SIG-M5 (cell line): ENCODE measurements around the gene SEC24C.
"Not testable (repeated sequence)": the region's sequence is repeated elsewhere in the genome, so short reads cannot be mapped to it uniquely, and the experiment has no call there.

Experiments used
- DNase-seq: peaks from one replicate; lab custom pipeline; 2025; lab: John Stamatoyannopoulos, UW

The SEC24C gene

DNA sequence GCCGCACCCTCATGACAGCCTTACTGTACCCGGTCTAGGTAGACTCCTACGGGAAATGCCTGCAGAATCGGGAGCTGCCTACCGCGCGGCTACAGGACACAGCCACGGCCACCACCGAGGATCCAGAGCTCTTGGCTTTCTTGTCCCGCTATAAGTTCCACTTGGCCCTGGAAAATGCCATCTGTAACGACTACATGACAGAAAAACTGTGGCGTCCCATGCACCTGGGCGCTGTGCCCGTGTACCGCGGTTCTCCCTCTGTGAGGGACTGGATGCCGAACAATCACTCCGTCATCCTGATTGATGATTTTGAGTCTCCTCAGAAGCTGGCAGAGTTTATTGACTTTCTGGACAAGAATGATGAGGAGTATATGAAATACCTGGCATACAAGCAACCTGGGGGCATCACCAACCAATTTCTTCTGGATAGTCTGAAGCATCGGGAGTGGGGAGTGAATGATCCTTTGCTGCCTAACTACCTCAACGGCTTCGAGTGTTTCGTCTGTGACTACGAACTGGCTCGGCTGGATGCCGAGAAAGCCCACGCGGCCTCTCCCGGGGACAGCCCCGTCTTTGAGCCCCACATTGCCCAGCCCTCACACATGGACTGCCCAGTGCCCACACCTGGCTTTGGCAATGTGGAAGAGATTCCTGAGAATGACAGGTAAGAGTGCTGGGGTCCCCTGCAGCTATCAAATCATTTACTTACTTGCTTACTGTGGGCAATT, 29.1 kb downstream of the SEC24C start:
- no peak for DNase-seq

- no peak for DNase-seq
Measured at GRCh38 chr10:73774637-73775036, 30.5 kb downstream of the SEC24C start.

DNA sequence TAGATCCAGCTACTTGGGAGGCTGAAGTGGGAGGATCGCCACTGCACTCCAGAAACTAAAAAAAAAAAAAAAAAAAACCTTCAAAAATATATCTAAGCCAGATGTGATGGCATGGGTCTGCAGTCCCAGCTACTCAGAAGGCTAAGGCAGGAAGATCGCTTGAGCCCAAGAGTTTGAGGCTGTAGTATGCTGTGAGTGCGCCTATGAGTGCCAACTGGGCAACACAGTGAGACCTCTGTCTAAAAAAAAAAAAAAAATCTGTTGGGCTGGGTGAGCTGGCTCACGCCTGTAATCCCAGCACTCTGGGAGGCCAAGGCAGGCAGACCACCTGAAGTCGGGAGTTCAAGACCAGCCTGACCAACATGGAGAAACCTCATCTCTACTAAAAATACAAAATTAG, 34.8 kb downstream of the SEC24C start:
- no peak for DNase-seq

- DNase-seq: no peak
Measured at GRCh38 chr10:73779539-73780197, 35.5 kb downstream of the SEC24C start.

GRCh38 chr10:73780301-73780700, 36.1 kb downstream of the SEC24C start:
- no peak for DNase-seq

GRCh38 chr10:73780966-73781365, 36.8 kb downstream of the SEC24C start:
- DNase-seq: no peak

DNA sequence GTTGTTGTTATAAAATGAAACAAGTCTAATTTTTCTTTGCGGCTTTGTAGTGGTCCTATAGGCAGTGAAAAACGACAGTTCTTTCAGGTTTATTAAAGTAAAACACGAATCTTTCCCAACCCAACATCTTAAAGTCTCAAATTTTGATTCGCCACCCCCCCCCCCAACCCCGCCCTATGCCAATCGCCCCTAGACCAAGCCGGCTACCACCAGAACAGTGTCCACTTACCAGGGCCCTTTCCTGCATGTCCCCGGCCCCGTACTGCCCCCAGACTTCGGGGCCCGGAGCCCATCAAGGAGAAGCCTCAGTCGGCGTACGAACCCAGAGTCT, 37.3 kb downstream of the SEC24C start:
- no peak for DNase-seq

- DNase-seq: no peak
Measured at GRCh38 chr10:73781879-73782748, 37.9 kb downstream of the SEC24C start, which contains the start of gene CHCHD1. Gene CHCHD1 (plus strand): TSS chr10:73782048. CDS start chr10:73782076, 28 bp downstream.

GRCh38 chr10:73782749-73783085, 38.5 kb downstream of the SEC24C start:
- no peak for DNase-seq

GRCh38 chr10:73785211-73785720, 41.1 kb downstream of the SEC24C start, which contains the start of gene ZSWIM8:
Gene ZSWIM8 (plus strand): TSS chr10:73785606. CDS start chr10:73785879, 273 bp downstream.
- peak; percentile 93 for DNase-seq

DNA sequence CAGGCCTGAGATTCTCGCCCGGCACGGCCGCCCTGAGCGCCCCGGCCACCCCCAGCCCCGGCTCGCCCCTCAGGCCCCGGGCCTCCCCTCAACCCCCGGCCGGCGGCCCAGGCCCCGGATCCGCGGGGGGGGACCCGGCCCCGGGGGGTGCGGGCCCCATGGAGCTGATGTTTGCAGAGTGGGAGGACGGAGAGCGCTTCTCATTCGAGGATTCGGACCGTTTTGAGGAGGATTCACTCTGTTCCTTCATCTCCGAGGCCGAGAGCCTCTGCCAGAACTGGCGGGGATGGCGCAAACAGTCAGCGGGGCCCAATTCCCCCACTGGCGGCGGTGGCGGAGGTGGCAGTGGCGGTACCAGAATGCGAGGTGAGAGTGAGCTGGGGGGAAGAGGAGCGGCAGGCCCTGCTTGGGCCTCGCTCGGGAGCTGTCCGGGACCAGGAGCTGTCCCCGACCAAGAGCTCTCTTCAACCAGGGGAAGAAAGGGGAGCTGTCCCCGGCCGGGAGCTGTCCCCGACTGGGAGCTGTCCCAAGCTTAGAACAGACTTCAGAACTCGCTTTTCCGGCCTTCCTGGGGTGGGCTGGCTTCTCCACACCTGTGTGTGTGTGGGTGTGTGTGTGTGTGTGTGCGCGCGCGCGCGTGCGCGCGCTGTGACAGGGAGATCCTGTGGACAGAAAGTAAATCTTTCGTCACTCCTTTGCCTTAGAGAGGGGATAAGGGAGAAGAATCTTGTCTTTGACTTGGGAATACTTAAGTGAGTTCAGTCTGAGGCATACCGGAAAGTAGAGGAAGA, 41.7 kb downstream of the SEC24C start:
- DNase-seq: no peak

DNA sequence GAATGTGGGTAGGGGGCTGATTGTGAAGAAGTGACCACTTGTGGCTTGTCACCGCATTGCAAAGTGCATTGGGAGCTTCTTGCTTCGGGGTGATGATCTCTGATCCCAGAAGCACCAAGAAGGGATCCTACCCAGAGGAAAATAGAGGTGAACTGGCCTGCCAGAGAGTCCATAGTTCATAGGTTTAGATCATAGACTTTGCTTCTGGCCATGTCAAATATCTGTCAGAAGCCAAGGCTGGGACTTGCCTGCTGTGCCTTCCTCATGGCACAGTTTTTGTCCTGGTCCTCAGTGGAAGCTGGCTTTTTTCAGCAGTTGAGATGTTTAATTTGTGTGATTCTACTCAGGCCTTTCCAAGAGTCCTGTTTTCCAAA, 42.3 kb downstream of the SEC24C start:
- DNase-seq: no peak

DNA sequence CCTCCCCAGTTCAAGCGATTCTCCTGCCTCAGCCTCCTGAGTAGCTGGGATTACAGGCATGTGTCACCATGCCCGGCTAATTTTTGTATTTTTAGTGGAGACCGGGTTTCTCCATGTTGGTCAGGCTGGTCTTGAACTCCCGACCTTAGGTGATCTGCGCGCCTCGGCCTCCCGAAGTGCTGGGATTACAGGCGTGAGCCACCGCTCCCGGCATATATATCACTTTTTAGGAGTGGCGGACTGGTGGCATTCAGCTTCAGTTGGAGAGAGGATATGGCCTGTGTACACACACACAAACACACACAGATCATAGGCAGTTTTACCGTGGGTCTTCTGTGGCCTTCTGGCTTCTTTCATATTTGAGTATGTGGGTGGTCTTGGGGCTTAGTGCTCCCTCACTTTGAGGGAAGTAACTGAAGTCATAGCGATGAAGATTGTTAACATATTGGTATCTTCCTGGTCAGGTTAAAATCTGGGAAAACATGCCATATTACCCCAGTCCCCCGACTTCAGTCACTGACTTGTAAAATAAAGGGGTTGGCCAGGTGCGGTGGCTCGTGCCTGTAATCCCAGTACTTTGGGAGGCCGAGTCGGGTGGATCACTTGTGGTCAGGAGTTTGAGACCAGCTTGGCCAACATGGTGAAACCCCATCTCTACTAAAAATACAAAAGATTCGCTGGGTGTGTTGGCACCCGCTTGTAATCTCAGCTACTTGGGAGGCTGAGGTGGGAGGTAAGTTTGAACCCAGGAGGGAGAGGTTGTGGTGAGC, 43.0 kb downstream of the SEC24C start:
- DNase-seq: not testable (repeated sequence)

DNA sequence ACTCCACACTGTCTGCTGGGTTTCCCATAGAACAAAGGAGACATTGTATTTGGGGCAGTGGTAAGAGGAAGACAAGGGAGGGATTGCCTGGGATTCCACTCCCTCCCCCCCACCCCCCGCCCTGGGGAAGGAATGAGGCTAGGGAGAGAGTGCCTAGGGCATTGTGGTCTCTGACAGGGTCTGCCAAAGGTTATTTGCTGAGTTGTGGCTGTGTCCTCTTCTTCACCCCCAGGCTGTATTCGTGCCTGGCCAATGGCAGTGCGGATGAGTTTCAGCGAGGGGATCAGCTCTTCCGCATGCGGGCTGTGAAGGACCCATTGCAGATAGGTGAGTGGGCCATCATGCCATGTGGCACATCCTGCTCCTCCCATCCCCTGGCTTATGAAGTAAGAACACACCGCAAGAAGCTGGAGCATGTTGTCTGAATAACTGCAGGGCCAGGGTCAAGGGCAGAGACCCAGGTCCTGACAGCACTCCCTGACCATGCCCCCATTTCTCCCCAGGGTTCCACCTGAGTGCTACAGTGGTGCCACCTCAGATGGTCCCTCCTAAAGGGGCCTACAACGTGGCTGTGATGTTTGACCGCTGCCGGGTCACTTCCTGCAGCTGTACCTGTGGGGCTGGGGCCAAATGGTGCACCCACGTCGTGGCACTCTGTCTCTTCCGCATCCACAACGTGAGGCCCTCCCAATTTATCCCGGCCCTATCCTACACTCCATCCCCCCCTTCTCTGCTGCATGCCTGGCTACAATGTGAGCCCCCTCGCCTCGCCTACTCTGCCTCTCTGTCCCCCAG, 44.9 kb downstream of the SEC24C start:
- DNase-seq: no peak

- no peak for DNase-seq
Measured at GRCh38 chr10:73789659-73790055, 45.5 kb downstream of the SEC24C start.

GRCh38 chr10:73790886-73791625, 46.9 kb downstream of the SEC24C start:
- DNase-seq: no peak

DNA sequence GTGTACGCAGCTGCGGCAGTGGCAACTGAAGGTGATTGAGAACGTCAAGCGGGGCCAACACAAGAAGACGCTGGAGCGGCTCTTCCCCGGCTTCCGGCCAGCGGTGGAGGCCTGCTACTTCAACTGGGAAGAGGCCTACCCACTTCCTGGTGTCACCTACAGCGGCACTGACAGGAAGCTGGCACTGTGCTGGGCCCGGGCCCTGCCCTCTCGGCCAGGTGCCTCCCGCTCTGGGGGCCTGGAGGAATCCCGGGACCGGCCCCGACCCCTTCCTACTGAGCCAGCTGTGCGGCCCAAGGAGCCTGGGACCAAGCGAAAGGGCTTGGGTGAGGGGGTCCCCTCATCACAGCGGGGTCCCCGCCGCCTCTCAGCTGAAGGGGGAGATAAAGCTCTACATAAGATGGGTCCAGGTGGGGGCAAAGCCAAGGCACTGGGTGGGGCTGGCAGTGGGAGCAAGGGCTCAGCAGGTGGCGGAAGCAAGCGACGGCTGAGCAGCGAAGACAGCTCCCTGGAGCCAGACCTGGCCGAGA, 47.8 kb downstream of the SEC24C start:
- no peak for DNase-seq

- DNase-seq: no peak
Measured at GRCh38 chr10:73793456-73793855, 49.3 kb downstream of the SEC24C start.

- DNase-seq: not testable (repeated sequence)
Measured at GRCh38 chr10:73795491-73795890, 51.3 kb downstream of the SEC24C start.
